A204.1 (cell line): ENCODE measurements around the gene NDUFA9.

Experiments
- FAIRE-seq: peaks from 2 replicates; lab custom pipeline; 2012; peaks lifted over from hg19 to GRCh38; lab: Jason Lieb, UNC

NDUFA9 gene

GRCh38 chr12:4648501-4649357, at the start of gene NDUFA9, which contains the start of gene AKAP3:
Gene NDUFA9, plus strand, starts transcription at chr12:4649114. Its CDS starts 13 bp downstream, at chr12:4649127.
Gene AKAP3, minus strand, starts transcription at chr12:4649051. Its CDS starts 10,855 bp downstream, at chr12:4638196.
- peak; percentile 96 for FAIRE-seq

DNA sequence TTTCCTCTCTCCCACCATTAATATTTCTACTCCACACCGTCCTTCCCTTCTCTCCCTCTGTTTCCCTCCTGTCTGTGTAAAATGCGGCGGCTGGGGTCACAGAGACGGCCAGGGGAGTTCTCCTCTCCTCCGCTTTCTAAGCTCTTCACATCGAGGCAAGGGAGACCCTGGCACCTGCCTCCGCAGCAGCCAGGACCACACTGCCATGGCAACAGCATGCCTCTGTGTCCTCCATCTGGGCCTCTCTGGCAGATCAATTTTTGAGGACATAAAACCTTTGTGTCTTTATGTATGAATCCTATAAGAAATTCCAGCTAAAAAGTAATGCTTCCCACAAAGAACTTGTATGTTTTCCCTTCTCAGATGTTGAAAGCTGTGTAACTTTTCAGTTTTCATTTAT, 45.5 kb upstream of the NDUFA9 start:
- no peak for FAIRE-seq

- no peak for FAIRE-seq
These were observed 45.0 kb upstream of the NDUFA9 start for GRCh38 chr12:4603946-4604345.

DNA sequence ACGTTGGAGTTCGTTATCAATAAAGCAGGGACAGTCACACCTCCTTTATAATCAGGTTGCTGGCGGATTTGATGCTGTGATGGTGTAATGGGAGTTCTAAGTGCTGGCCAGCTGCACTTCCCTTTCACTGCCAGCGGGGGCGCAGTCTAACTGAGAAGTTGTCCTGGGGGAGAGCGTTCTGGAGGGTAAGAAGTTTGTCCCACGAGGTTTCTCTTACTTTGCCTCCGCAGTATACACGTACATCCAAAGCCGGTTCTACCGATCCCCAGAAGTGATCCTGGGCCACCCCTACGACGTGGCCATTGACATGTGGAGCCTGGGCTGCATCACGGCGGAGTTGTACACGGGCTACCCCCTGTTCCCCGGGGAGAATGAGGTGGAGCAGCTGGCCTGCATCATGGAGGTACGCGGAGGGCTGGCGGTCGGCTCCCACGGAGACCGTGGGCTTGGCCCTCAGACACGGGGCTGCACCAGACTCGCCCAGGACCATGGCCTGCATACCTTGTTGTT, 44.2 kb upstream of the NDUFA9 start:
- FAIRE-seq = peak; percentile 90

DNA sequence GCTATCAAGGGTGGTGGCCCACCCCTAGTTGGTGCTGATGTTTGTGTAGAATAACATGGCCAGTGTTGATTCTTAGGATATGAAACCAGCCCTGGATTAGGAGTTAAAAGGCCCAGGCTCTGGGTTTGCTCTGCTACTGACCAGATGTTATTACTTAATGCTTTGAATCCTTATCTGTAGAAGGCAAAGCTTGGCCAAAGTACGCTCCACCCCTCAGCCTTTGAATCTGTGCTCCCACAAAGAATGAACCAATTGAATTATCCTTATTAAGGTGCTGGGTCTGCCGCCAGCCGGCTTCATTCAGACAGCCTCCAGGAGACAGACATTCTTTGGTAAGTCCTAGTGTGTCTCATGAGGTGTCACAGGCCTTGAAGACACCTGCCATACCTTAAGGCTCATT, 41.9 kb upstream of the NDUFA9 start:
- FAIRE-seq = no peak

- FAIRE-seq = no peak
These were observed 39.8 kb upstream of the NDUFA9 start for GRCh38 chr12:4609071-4609470.

DNA sequence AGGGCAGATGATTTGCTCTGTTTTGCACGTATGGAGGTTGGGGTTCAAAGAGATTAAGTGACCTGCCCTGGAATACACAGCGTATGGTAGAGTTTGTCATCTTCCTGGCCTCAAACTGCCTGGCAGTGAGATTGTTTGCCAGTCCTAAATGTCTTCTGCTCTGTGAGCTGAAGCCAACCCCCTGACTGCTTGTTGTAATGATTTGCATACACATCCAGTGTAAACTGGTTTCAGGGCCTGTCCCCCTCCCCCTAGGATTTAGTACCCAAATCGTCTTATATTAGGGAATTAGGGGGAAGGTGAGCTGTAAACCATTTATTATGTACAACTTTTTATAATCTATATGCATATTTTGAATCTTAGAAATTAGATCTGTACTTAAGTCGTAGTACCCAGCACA, 38.4 kb upstream of the NDUFA9 start:
- no peak for FAIRE-seq

GRCh38 chr12:4615667-4616066, 33.2 kb upstream of the NDUFA9 start:
- FAIRE-seq = no peak

- no peak for FAIRE-seq
These were observed 27.4 kb upstream of the NDUFA9 start for GRCh38 chr12:4621511-4621910.

DNA sequence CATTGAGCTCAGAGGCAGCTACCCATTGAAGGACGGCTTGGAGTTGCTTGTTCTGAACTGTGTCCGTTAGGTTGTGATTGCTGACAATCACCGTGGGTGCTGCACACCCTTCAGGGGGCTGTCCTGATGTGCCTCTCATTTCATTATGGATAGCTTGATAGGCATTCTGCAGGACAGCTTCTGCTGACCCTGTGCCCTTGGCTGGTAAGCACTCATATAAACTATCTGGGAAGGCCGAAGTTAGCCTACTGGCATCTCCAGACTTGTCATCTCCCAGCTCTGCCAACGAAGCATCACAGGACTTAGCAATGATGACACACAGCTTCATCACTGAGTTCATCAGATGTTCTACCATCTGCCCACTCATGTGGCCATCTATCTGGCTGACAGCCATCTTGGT, 22.4 kb upstream of the NDUFA9 start:
- no peak for FAIRE-seq

- FAIRE-seq = no peak
These were observed 20.5 kb upstream of the NDUFA9 start for GRCh38 chr12:4628406-4628805.

DNA sequence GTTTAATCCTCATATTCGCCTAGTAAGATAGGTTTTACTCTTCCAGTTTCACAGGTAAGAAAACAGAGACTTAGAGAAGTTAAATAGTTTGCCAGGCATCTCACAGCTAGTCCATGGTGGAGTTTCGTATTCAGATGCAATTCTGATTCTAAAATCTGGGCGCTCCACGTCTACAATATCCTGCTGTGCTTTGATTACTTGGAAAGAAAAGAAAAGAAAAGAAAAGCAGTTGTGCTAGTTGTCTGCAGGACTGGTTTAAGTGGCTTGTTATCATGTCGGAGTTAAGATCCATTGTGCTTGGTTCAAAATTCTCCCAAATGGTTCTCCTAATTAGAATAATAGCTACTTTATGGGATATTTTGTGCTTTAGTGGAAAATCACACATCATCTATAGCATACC, 18.7 kb upstream of the NDUFA9 start:
- no peak for FAIRE-seq

GRCh38 chr12:4643747-4644146, 5.2 kb upstream of the NDUFA9 start:
- FAIRE-seq = no peak

- no peak for FAIRE-seq
These were observed 3.9 kb upstream of the NDUFA9 start for GRCh38 chr12:4645023-4645422.

DNA sequence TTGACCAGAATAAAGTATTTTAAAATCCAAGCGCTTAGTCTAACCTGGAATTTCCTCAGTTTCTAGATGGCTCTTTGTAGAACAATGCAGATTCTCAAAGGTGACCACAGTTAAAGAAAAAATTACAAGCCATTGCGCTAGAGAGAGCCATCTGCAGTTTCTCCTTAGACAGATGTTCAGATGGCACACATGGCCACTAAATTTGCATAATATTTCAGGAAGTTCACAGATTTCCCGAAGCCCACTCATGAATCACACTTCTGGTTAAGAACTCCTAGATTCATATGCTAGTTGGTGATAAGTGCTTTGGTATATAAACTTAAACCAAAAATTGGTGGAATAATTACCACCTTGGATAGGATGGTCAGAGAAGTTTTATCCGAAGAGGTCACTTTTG, 812 bp upstream of the NDUFA9 start:
- FAIRE-seq = no peak

- no peak for FAIRE-seq
These were observed 396 bp downstream of the NDUFA9 start for GRCh38 chr12:4649358-4649661.

DNA sequence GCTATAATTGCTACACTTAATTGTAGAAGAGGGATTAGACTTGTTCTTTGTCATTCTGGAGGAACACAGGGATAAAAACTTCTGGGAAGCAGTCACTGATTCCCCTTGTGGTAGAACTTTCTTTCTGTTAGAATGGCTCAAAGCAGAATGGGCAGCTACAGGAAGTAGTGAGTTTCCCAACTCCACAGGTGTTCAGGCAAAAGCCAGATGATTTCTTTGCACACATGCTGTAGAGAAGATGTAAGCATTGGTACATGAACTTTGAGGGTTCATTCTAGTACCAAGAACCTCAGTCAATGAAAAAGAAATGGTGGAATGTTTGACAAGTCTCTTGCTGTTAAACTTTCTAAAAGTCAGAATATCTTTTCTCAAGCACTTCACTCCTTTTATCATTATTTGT, 4.3 kb downstream of the NDUFA9 start:
- no peak for FAIRE-seq

- FAIRE-seq = no peak
These were observed 4.8 kb downstream of the NDUFA9 start for GRCh38 chr12:4653691-4654090.

DNA sequence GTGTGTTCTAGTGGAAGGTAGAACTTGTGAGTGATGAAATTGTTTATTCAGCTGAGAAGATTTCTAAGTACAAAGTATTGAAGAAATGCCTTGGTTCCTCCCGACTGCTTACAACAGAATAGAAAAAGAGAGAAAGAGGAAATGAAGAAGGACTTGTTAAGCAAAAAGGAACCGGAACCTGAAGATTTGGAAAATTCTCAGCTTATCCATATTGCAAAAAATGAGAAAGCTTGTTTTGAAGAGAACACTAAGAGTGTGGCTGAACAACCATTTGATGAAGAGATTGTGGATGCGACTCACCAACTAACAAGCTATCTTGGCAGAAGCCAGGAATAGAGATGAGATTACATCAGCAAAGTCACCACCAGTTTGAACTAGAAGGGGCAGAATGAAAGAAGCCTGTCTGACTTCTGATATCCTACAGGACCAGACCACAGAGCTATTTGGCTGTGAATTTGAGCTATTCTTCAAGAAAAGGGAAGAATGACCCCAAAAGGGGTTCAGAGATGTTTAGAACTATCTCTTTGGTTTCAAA, 15.1 kb downstream of the NDUFA9 start:
- no peak for FAIRE-seq

DNA sequence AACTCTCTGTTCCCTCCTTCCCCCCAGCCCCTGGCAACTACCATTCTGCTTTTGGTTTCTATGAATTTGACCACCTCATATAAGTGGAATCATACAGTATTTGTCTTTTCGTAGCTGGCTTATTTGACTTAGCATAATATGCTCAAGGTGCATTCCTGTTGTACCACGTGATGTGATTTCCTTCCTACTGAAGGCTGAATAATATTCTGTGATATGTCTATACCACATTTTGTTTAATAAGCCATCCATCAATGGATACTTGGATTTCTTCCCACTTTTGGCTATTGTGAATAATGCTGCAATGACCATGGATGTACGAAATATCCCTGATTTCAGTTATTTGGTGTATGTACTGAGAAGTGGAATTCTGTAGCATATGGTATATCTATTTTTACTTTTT, 16.3 kb downstream of the NDUFA9 start:
- FAIRE-seq = no peak

GRCh38 chr12:4679711-4680110, 30.8 kb downstream of the NDUFA9 start:
- no peak for FAIRE-seq

GRCh38 chr12:4681732-4682131, 32.8 kb downstream of the NDUFA9 start:
- no peak for FAIRE-seq

DNA sequence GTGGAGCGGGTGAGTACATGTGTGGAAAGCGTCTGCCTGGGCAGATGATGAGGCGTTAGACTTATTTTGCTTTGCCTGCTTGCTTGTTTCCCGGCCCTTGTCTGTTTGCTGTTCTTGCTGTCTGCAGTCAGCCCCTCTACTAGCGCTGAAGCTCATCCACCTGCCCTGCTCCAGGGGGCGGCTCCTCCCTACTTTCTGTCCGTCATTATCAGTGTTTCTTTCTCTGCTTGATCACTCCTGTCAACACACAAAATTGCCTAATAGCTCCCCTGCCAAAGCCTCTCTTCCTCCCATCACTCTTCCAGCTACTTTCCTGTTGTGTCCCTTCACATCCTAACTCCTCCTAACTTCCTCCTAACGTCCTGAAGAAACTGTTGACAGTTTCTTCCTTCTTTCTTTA, 36.4 kb downstream of the NDUFA9 start:
- FAIRE-seq = no peak

GRCh38 chr12:4690760-4691159, 41.8 kb downstream of the NDUFA9 start:
- FAIRE-seq = no peak
